CD4-positive, alpha-beta T cell treated with Interleukin-10 for 1 hour (primary cell): ENCODE results near the gene GAB2.
"Not testable (repeated sequence)": the region's sequence is repeated elsewhere in the genome, so short reads cannot be mapped to it uniquely, and the experiment has no call there.

Experiments used
- DNase-seq: peaks from one replicate; pipeline ENCODE4 v3.0.0-alpha.2; 2020

Gene GAB2

GRCh38 chr11:78299000-78299710 is 118.5 kb downstream of the GAB2 start:
- DNase-seq: no peak

- no peak for DNase-seq
Measured at GRCh38 chr11:78298291-78298771, 119.3 kb downstream of the GAB2 start.

GRCh38 chr11:78295991-78296930 is 121.4 kb downstream of the GAB2 start:
- DNase-seq: no peak

GRCh38 chr11:78295347-78295746 is 122.3 kb downstream of the GAB2 start:
- DNase-seq: no peak

- not testable (repeated sequence) for DNase-seq
Measured at GRCh38 chr11:78294100-78294499, 123.5 kb downstream of the GAB2 start.

- no peak for DNase-seq
Measured at GRCh38 chr11:78293536-78293935, 124.1 kb downstream of the GAB2 start.

GRCh38 chr11:78292109-78292803 is 125.4 kb downstream of the GAB2 start:
- DNase-seq: peak; percentile 46

- DNase-seq: no peak
Measured at GRCh38 chr11:78291503-78292108, 126.0 kb downstream of the GAB2 start.

- peak; percentile 28 for DNase-seq
Measured at GRCh38 chr11:78290293-78291176, 127.1 kb downstream of the GAB2 start.

- DNase-seq: no peak
Measured at GRCh38 chr11:78289552-78290292, 127.9 kb downstream of the GAB2 start.

- no peak for DNase-seq
Measured at GRCh38 chr11:78284260-78284659, 133.4 kb downstream of the GAB2 start.

- DNase-seq: no peak
Measured at GRCh38 chr11:78282821-78283220, 134.8 kb downstream of the GAB2 start.

GRCh38 chr11:78281511-78281910 is 136.1 kb downstream of the GAB2 start:
- DNase-seq: no peak

GRCh38 chr11:78277314-78277994 is 140.2 kb downstream of the GAB2 start:
- no peak for DNase-seq

- DNase-seq: no peak
Measured at GRCh38 chr11:78276311-78276710, 141.3 kb downstream of the GAB2 start.

- DNase-seq: no peak
Measured at GRCh38 chr11:78274739-78275138, 142.9 kb downstream of the GAB2 start.

GRCh38 chr11:78272625-78273269 is 144.9 kb downstream of the GAB2 start:
- DNase-seq: not testable (repeated sequence)

GRCh38 chr11:78271801-78272200 is 145.8 kb downstream of the GAB2 start:
- not testable (repeated sequence) for DNase-seq

- DNase-seq: no peak
Measured at GRCh38 chr11:78270971-78271370, 146.6 kb downstream of the GAB2 start.

- no peak for DNase-seq
Measured at GRCh38 chr11:78269806-78270205, 147.8 kb downstream of the GAB2 start.
